GM12878 (cell line): ENCODE data around the gene CMTM3.
"Not testable (repeated sequence)": the region's sequence is repeated elsewhere in the genome, so short reads cannot be mapped to it uniquely, and the experiment has no call there.

ENCODE experiments used
- BHLHE40 ChIP-seq, 2 experiments: fragments of 450-650 bp in 1 of 2; IDR thresholded peaks; 2 replicates each; pipeline ENCODE4 v1.6.1; 2011 to 2017; ENCODE audit warnings: low read depth in 2 of 2, borderline replicate concordance in 1 of 2, improper control_type of control experiment in 1 of 2, low read length in 1 of 2, mild to moderate bottlenecking in 1 of 2
- CTCF ChIP-seq, 3 experiments: IDR thresholded peaks in 2 of 3; conservative IDR thresholded peaks in 1 of 3; 2 replicates each; pipeline ENCODE4 v1.5.1; 2011; ENCODE audit warnings: low read depth in 3 of 3, low read length in 3 of 3, mild to moderate bottlenecking in 3 of 3, control low read depth in 2 of 3, moderate library complexity in 2 of 3, inconsistent platforms in 1 of 3, mixed read lengths in 1 of 3; ENCODE audit not compliant: control insufficient read depth in 2 of 3, insufficient read depth in 1 of 3; ENCODE audit errors: extremely low read depth in 1 of 3
- HDAC2 ChIP-seq: fragments of 200-600 bp; sonication (generic); IDR thresholded peaks from 2 replicates; pipeline ENCODE4 v1.6.1; 2017
- MAX ChIP-seq: IDR thresholded peaks from 2 replicates; pipeline ENCODE4 v1.6.1; 2012; ENCODE audit warnings: low read depth, low read length, improper control_type of control experiment
- PKNOX1 ChIP-seq: fragments of 450-650 bp; IDR thresholded peaks from 2 replicates; pipeline ENCODE4 v1.6.1; 2016; ENCODE audit warnings: mild to moderate bottlenecking
- POLR2A ChIP-seq: IDR thresholded peaks from 2 replicates; pipeline ENCODE4 v1.6.1; 2011; ENCODE audit warnings: low read depth, mild to moderate bottlenecking, low read length
- POLR2AphosphoS2 ChIP-seq: IDR thresholded peaks from 2 replicates; pipeline ENCODE4 v1.6.1; 2011; ENCODE audit warnings: low read depth, mild to moderate bottlenecking, low read length, improper control_type of control experiment, moderate library complexity
- POLR2AphosphoS5 ChIP-seq: IDR thresholded peaks from 2 replicates; pipeline ENCODE4 v1.6.1; 2011; ENCODE audit warnings: mild to moderate bottlenecking, low read length, inconsistent platforms
- RAD21 ChIP-seq: IDR thresholded peaks from 2 replicates; pipeline ENCODE4 v1.6.1; 2011; ENCODE audit warnings: mild to moderate bottlenecking, low read depth, low read length, moderate library complexity; ENCODE audit not compliant: insufficient read depth
- SP1 ChIP-seq: IDR thresholded peaks from one replicate; pipeline ENCODE4 v1.6.1; 2011; ENCODE audit warnings: low read depth, low read length
- TAF1 ChIP-seq: IDR thresholded peaks from 2 replicates; pipeline ENCODE4 v1.6.1; 2011; ENCODE audit warnings: mild to moderate bottlenecking, low read depth, low read length, borderline replicate concordance
- TBL1XR1 ChIP-seq: IDR thresholded peaks from 2 replicates; pipeline ENCODE4 v1.6.1; 2012; ENCODE audit warnings: low read depth, low read length, improper control_type of control experiment

GRCh38 chr16:66631558-66631957 lies 27.1 kb downstream of the CMTM3 start:
- TF ChIP-seq PKNOX1; BHLHE40 (IDR thresholded peaks at IDR 0.05; ENCODE audit: borderline replicate concordance in 1 of 2, low read depth in 2 of 2, low read length in 1 of 2); POLR2AphosphoS5; HDAC2; POLR2A; MAX; CTCF (IDR thresholded peaks at IDR 0.05 in 2 of 3, conservative IDR thresholded peaks at IDR 0.05 in 1 of 3; ENCODE audit: control insufficient read depth in 2 of 3, extremely low read depth in 1 of 3, insufficient read depth in 1 of 3, low read depth in 3 of 3, low read length in 3 of 3); POLR2AphosphoS2; TAF1; TBL1XR1; RAD21; SP1: not testable (repeated sequence)
